HepG2 (cell line): ENCODE data around the gene ARL5A. TPM values are rescaled to one million over a fixed set of nuclear protein-coding genes. Genes with fewer than 3 reads are reported as not detected.

Source experiments
- ATAC-seq: fragments of 200-7000 bp; cut with Tn5 transposase; 3 replicates; pipeline ENCODE4 v1.9.1; 2020; ENCODE audit warnings: mild to moderate bottlenecking, moderate library complexity
- BruUV-seq: library from RNA; stranded (reverse); fragments of 400-500 nt; replicated peaks from 2 replicates; lab custom pipeline; 2021; lab: Mats Ljungman, UMichigan
- CTCF ChIA-PET: fragments of 300-600 bp; formaldehyde crosslinking; extraction: SDS; loops from one replicate; lab custom pipeline; 2021; ENCODE audit warnings: low total read pairs, inconsistent platforms, low intra/inter-chr PET ratio; lab: Yijun Ruan, JAX
- POLR2A ChIA-PET: fragments of 350-600 bp; sonication (Branson Sonifier 250); formaldehyde crosslinking; loops from one replicate; lab custom pipeline; 2020; ENCODE audit warnings: antibody characterized with exemption, inconsistent platforms; lab: Yijun Ruan, JAX
- DNase-seq: peaks from one replicate; pipeline ENCODE4 v3.0.0-alpha.2; 2015; ENCODE audit warnings: low spot score
- FAIRE-seq: peaks from 3 replicates; lab custom pipeline; 2011; peaks lifted over from hg19 to GRCh38; lab: Jason Lieb, UNC
- H2AFZ ChIP-seq: one replicate; pipeline ENCODE4 v1.6.1; 2011; ENCODE audit warnings: low read length, inconsistent platforms
- H3K27ac ChIP-seq: fragments of 300-600 bp; 3 replicates; pipeline ENCODE4 v1.8.0; 2011; ENCODE audit warnings: mixed run types, mild to moderate bottlenecking, mixed read lengths, low read length, inconsistent platforms; ENCODE audit not compliant: insufficient read depth; ENCODE audit errors: extremely low read length
- H3K27me3 ChIP-seq, 2 experiments: fragments of 200-600 bp in 1 of 2; 2 replicates in 1 of 2; 3 replicates in 1 of 2; pipeline versions ENCODE4 v1.6.0 to v1.8.0; 2011; ENCODE audit warnings: low read length in 2 of 2, mild to moderate bottlenecking in 2 of 2, moderate library complexity in 2 of 2, inconsistent platforms in 1 of 2; ENCODE audit not compliant: insufficient read depth in 2 of 2, control insufficient read depth in 1 of 2
- H3K36me3 ChIP-seq, 2 experiments: fragments of 200-600 bp in 1 of 2; replicated peaks in 1 of 2; 2 replicates in 1 of 2; 3 replicates in 1 of 2; pipeline versions ENCODE4 v1.5.1 to v1.8.0; 2011; ENCODE audit warnings: low read length in 2 of 2, inconsistent platforms in 1 of 2; ENCODE audit not compliant: insufficient read depth in 2 of 2, control insufficient read depth in 1 of 2
- H3K4me1 ChIP-seq: 2 replicates; pipeline ENCODE4 v1.5.1; 2012; ENCODE audit warnings: low read length, inconsistent platforms; ENCODE audit not compliant: insufficient read depth
- H3K4me2 ChIP-seq: 2 replicates; pipeline ENCODE4 v1.6.0; 2011; ENCODE audit warnings: low read depth, low read length, inconsistent platforms
- H3K4me3 ChIP-seq, 3 experiments: fragments of 200-600 bp in 1 of 3; sonication (generic), shearing (Covaris generic) in 1 of 3; replicated peaks in 1 of 3; 2 replicates each; pipeline ENCODE4 v1.5.1; 2011 to 2016; ENCODE audit warnings: low read length in 3 of 3, inconsistent platforms in 2 of 3, low read depth in 2 of 3, mild to moderate bottlenecking in 2 of 3, control low read depth in 1 of 3, mixed read lengths in 1 of 3; ENCODE audit not compliant: insufficient read depth in 1 of 3
- H3K79me2 ChIP-seq: one replicate; pipeline ENCODE4 v1.6.1; 2011; ENCODE audit warnings: low read length, inconsistent platforms; ENCODE audit not compliant: insufficient read depth
- H3K9ac ChIP-seq: 2 replicates; pipeline ENCODE4 v1.6.0; 2011; ENCODE audit warnings: mild to moderate bottlenecking, low read depth, low read length, inconsistent platforms; ENCODE audit not compliant: insufficient read depth
- H3K9me3 ChIP-seq: 2 replicates; pipeline ENCODE4 v1.5.1; 2012; ENCODE audit warnings: mild to moderate bottlenecking, low read length
- H4K20me1 ChIP-seq: 2 replicates; pipeline ENCODE4 v1.6.0; 2011; ENCODE audit warnings: inconsistent platforms, mild to moderate bottlenecking, low read length, moderate library complexity; ENCODE audit not compliant: insufficient read depth
- ATF7 ChIP-seq, 2 experiments: fragments of 450-650 bp in 1 of 2; sonication (generic) in 1 of 2; formaldehyde crosslinking in 1 of 2; IDR thresholded peaks; 2 replicates each; pipeline versions ENCODE4 v1.4.0 to v1.6.1; 2016 to 2020; ENCODE audit warnings: antibody characterized with exemption in 1 of 2, mild to moderate bottlenecking in 1 of 2, missing genetic modification reagents in 1 of 2
- ETV5 ChIP-seq: IDR thresholded peaks from 2 replicates; pipeline ENCODE4 v1.6.1; 2018; ENCODE audit warnings: missing biosample characterization, missing genetic modification reagents, inconsistent platforms, borderline replicate concordance
- SRSF4 ChIP-seq: fragments of 200-400 bp; formaldehyde crosslinking; IDR thresholded peaks from one replicate; pipeline ENCODE4 v1.6.1; 2018; ENCODE audit warnings: mild to moderate bottlenecking, low read depth, low read length, moderate library complexity; ENCODE audit not compliant: poor library complexity, severe bottlenecking
- ZNF24 ChIP-seq: fragments of 450-650 bp; IDR thresholded peaks from 2 replicates; pipeline ENCODE4 v1.6.1; 2017; ENCODE audit warnings: antibody characterized with exemption, mild to moderate bottlenecking
- ZNF460 ChIP-seq: sonication (generic); formaldehyde crosslinking; IDR thresholded peaks from 2 replicates; pipeline ENCODE4 v1.5.1; 2020; ENCODE audit warnings: missing genetic modification reagents, mild to moderate bottlenecking, borderline replicate concordance
- WGBS: methylation state at CpG from one replicate; pipeline ENCODE4 v1.1.6; 2017; ENCODE audit warnings: low lambda C conversion rate; 5-methylcytosine and 5-hydroxymethylcytosine counted together
- in situ Hi-C: cut with HindIII; loops from 2 replicates; pipeline ENCODE4 v1.10.0; 2017; ENCODE audit warnings: low pct_unique_long_range_greater_than_20kb; ENCODE audit not compliant: extremely low pct_ligation_motif_present
- intact Hi-C: fragments of 100-400 bp; cut with micrococcal nuclease; formaldehyde crosslinking; loops from one replicate; pipeline ENCODE4 v1.10.0; 2022; ENCODE audit not compliant: unreplicated experiment
- polyA plus RNA-seq, 8 experiments: library from polyadenylated mRNA; depleted of rRNA in 3 of 8; stranded (reverse) in 7 of 8; unstranded in 1 of 8; fragments of >200 nt; fragmentation: Illumina TruSeq in 4 of 8; extraction: Trizol in 4 of 8; gene quantifications; 2 replicates each; pipeline versions ENCODE4 v1.2.1 to v1.2.3, GENCODE V29; 2011 to 2016; ENCODE audit warnings: low read depth in 4 of 8, missing spikeins in 1 of 8, mixed read lengths in 1 of 8; ENCODE audit not compliant: insufficient read depth in 1 of 8
- total RNA-seq, 5 experiments: library from RNA; depleted of rRNA; stranded (reverse); fragments of >200 nt; fragmentation: Illumina TruSeq; extraction: Trizol; gene quantifications; 2 replicates each; pipeline ENCODE4 v1.2.3, GENCODE V29; 2016; ENCODE audit warnings: low read depth in 1 of 5

ARL5A gene
- total and polyA plus RNA-seq, 2 of the 13 experiments (the other 11 are each of a cell fraction or from before 2014, with no cell fraction given): 47.5 to 149 TPM

- CTCF ChIA-PET: no interaction called here
- in situ Hi-C loops (no loop called here), intact Hi-C loops (loop anchor here (2.0 kb wide), 1 partner anchor 35 kb away; no protein-coding TSS in a partner anchor)
- no peaks in the 10 kb centered on the region for H3K9me3 ChIP-seq
- ATAC-seq: no peak
- H3K27me3 ChIP-seq: no peaks in the 10 kb centered on the region
- DNase-seq: no peak
- POLR2A ChIA-PET: no interaction called here
- H2AFZ ChIP-seq: no peak overlapping the region
- peaks cover 52% of the 10 kb centered on the region for H3K4me1 ChIP-seq
- no peak overlapping the region for H3K9ac ChIP-seq
- H3K79me2 ChIP-seq: no peaks in the 10 kb centered on the region
- H3K4me3 ChIP-seq: no peak overlapping the region
- TF ChIP-seq SRSF4: no peak
- peak; percentile 78 for TF ChIP-seq ZNF24
- no peak for TF ChIP-seq ZNF460 (CRISPR knock-in tag)
- H4K20me1 ChIP-seq: no peaks in the 10 kb centered on the region
- H3K27ac ChIP-seq: no peak overlapping the region
- H3K4me2 ChIP-seq: no peak overlapping the region
- FAIRE-seq: no peak
- H3K36me3 ChIP-seq: no peaks in the 10 kb centered on the region
- no TSS peak for BruUV-seq
Measured at GRCh38 chr2:151761687-151762086, 66.5 kb downstream of the ARL5A start.

DNA sequence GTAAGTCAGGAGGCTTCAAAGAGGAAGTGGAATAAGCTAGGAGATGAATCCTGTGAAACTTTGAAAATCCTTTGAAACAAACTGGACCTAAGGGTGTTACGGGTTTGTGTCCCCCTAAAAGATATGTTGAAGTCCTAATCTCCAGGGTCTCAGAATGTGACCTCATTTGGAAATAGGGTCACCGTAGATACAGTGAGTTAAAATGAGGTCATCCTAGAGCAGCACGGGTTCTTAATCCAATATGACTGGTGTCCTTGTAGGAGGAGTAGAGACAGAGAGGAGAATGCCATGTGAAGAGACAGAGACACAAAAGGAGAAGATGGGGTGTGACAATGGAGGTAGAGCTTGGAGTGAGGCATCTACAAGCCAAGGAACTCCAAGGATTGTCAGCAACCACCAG, 67.0 kb downstream of the ARL5A start:
- Histone ChIP-seq H3K27me3 (no peaks in the 10 kb centered on the region), H2AFZ (no peak overlapping the region), H3K9ac (no peak overlapping the region), H3K36me3 (no peaks in the 10 kb centered on the region), H3K79me2 (no peaks in the 10 kb centered on the region), H3K9me3 (no peaks in the 10 kb centered on the region), H4K20me1 (no peaks in the 10 kb centered on the region), H3K27ac (no peak overlapping the region), H3K4me1 (peaks cover 57% of the 10 kb centered on the region), H3K4me3 (no peak overlapping the region), H3K4me2 (no peak overlapping the region)
- CTCF ChIA-PET: no interaction called here
- BruUV-seq: no TSS peak
- TF ChIP-seq ATF7 (IDR thresholded peaks at IDR 0.05): peak; percentile 75; the same call in 1 of the 2 replicates
- TF ChIP-seq ATF7 (CRISPR knock-in tag; IDR thresholded peaks at IDR 0.05): no peak
- no peak for TF ChIP-seq ETV5 (CRISPR knock-in tag)
- in situ Hi-C loops (no loop called here), intact Hi-C loops (loop anchor here (2.0 kb wide), 1 partner anchor 36 kb away; no protein-coding TSS in a partner anchor)
- 74% methylated on average over 3 of the region's 3 CpGs for WGBS
- DNase-seq: no peak
- POLR2A ChIA-PET: no interaction called here
- ATAC-seq: no peak
- no peak for FAIRE-seq
